Measurements from ENCODE around the gene YARS2. TPM values are rescaled to one million over a fixed set of nuclear protein-coding genes. Genes with fewer than 3 reads are reported as not detected.

The YARS2 gene
- total and polyA plus RNA-seq, 2 of the 13 experiments (the other 11 are each of a cell fraction or from before 2014, with no cell fraction given) = 17.9 to 39.6 TPM

GRCh38 chr12:32755654-32756475, at the start of gene YARS2 (continued):
- TF ChIP-seq FUBP1 (CRISPR knock-in tag; IDR thresholded peaks at IDR 0.05; ENCODE audit: borderline replicate concordance) = no peak
- TF ChIP-seq ZNF740 (CRISPR knock-in tag; IDR thresholded peaks at IDR 0.05) = no peak
- TF ChIP-seq DBP (CRISPR knock-in tag; IDR thresholded peaks at IDR 0.05; ENCODE audit: not compliant biosample characterization) = no peak
- 0 out of 2 replicates have a peak, but pooled peaks have one; percentile 7 for TF ChIP-seq ZNF768 (CRISPR knock-in tag; IDR thresholded peaks at IDR 0.05)
- no peak for TF ChIP-seq ZNF530 (CRISPR knock-in tag; IDR thresholded peaks at IDR 0.05; ENCODE audit: low read depth)
- TF ChIP-seq PRDM4 (CRISPR knock-in tag; IDR thresholded peaks at IDR 0.05; ENCODE audit: borderline replicate concordance) = 0 out of 2 replicates have a peak, but pooled peaks have one; percentile 34
- no peak for TF ChIP-seq ZMYM3 (CRISPR knock-in tag; IDR thresholded peaks at IDR 0.05)
- no peak for TF ChIP-seq ZNF773 (CRISPR knock-in tag; IDR thresholded peaks at IDR 0.05; ENCODE audit: borderline replicate concordance)
- no peak for TF ChIP-seq KDM6A (CRISPR knock-in tag; IDR thresholded peaks at IDR 0.05; ENCODE audit: low read depth)
- TF ChIP-seq RBM22 (optimal IDR thresholded peaks at IDR 0.05; ENCODE audit: low read length) = no peak
- peak; percentile 42; the same call in 1 of the 2 replicates for TF ChIP-seq TBX2 (CRISPR knock-in tag; IDR thresholded peaks at IDR 0.05; ENCODE audit: borderline replicate concordance)
- TF ChIP-seq ELF3 (CRISPR knock-in tag; IDR thresholded peaks at IDR 0.05) = peak; percentile 10; the same call in 1 of the 2 replicates
- no peak for TF ChIP-seq ZNF878 (CRISPR knock-in tag; IDR thresholded peaks at IDR 0.05)
- no peak for TF ChIP-seq ZNF703 (CRISPR knock-in tag; IDR thresholded peaks at IDR 0.05; ENCODE audit: borderline replicate concordance)
- TF ChIP-seq IRF1 (CRISPR knock-in tag; IDR thresholded peaks at IDR 0.05; ENCODE audit: low read depth) = no peak
- TF ChIP-seq SMARCE1 (IDR thresholded peaks at IDR 0.05; ENCODE audit: borderline replicate concordance) = no peak
- no peak for TF ChIP-seq KLF13 (CRISPR knock-in tag; IDR thresholded peaks at IDR 0.05)
- no peak for TF ChIP-seq ZNF3 (CRISPR knock-in tag; IDR thresholded peaks at IDR 0.05)
- TF ChIP-seq ZNF30 (CRISPR knock-in tag; IDR thresholded peaks at IDR 0.05) = no peak
- TF ChIP-seq MED13 (CRISPR knock-in tag; IDR thresholded peaks at IDR 0.05) = no peak
- no peak for TF ChIP-seq ZKSCAN5 (CRISPR knock-in tag; IDR thresholded peaks at IDR 0.05)
- TF ChIP-seq ZNF562 (CRISPR knock-in tag; IDR thresholded peaks at IDR 0.05; ENCODE audit: borderline replicate concordance) = no peak
- TF ChIP-seq ZNF180 (CRISPR knock-in tag; IDR thresholded peaks at IDR 0.05; ENCODE audit: borderline replicate concordance, low read depth) = no peak
- TF ChIP-seq JDP2 (CRISPR knock-in tag; IDR thresholded peaks at IDR 0.05; ENCODE audit: borderline replicate concordance) = no peak

Data from HepG2 (cell line).